GM12892 (cell line): ENCODE results near the gene CSRP1.

Source experiments
- POLR2A ChIP-seq: IDR thresholded peaks from 2 replicates; pipeline ENCODE4 v1.6.1; 2011; ENCODE audit warnings: low read depth, low read length, control low read depth
- POLR2AphosphoS5 ChIP-seq: IDR thresholded peaks from 2 replicates; pipeline ENCODE4 v1.6.1; 2011; ENCODE audit warnings: low read depth, low read length, control low read depth
- TAF1 ChIP-seq: IDR thresholded peaks from 2 replicates; pipeline ENCODE4 v1.6.1; 2011; ENCODE audit warnings: low read depth, mild to moderate bottlenecking, control low read depth, low read length, borderline replicate concordance

GRCh38 chr1:201475915-201476669, 30.8 kb downstream of the CSRP1 start:
- TF ChIP-seq POLR2A = no peak
- no peak for TF ChIP-seq POLR2AphosphoS5
- no peak for TF ChIP-seq TAF1
